ENCODE measurements around the gene PPP5C.

DNA sequence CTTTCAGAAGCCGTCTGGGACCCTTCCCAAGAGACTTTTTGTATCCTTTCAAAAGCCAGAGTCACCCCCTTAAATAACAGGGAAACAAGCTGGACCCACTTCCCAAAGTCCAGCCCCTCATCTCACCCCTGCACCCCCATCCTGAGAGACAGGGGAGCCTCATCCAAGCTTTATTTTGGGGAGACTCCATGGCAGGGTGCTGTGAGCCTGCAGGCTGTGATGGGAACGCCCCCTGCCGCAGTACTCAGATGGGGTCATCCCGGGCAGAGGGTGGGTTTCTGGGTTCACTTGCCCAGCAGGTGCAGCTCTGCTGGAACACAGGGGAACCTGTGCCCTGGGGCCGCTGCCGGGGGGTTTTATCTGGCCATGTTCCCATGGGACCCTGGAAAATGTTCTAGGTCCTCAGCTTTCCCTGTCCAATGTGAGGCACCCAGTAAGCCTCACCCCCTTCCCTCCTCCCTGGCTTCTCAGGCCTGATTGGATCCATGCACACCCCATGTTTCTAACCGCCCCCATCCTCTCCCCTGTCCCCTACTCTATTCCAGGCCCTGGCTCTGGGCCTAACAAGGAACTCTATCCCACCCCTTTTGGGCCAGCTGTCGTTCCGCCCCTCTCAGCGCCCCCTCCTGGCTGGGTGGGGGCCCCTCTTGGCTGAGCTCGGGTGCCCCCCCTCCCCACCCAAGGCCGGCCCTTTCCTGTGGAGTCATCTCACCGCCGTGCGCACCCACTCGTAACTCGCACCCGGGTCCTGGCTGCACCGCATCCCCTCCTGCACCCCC lies 49.0 kb upstream of the PPP5C start:
- peak in 3 of 6 experiments; percentile 11 to 18 (median 14) for TF ChIP-seq CTCF (IDR thresholded peaks at IDR 0.05)
- peak in 2 of 4 donors; percentile 43 to 51 for TF ChIP-seq POLR2A (IDR thresholded peaks at IDR 0.05)
